GM10248 (cell line): ENCODE measurements around the gene KDM6B.

ENCODE experiments used
- CTCF ChIA-PET: fragments of 300-600 bp; sonication (Branson Sonifier 250); formaldehyde crosslinking; extraction: SDS; loops from one replicate; lab custom pipeline; 2021; ENCODE audit warnings: antibody characterized with exemption; lab: Yijun Ruan, JAX
- POLR2A ChIA-PET: fragments of 350-650 bp; sonication (Branson Sonifier 250); formaldehyde crosslinking; extraction: SDS; loops from one replicate; lab custom pipeline; 2020; ENCODE audit warnings: antibody characterized with exemption; lab: Yijun Ruan, JAX
- DNase-seq: peaks from one replicate; pipeline ENCODE4 v3.0.0; 2012; ENCODE audit errors: extremely low spot score
- TF ChIP-seq, protein P1 (sequence below): IDR thresholded peaks from 2 replicates; pipeline ENCODE4 v1.5.1; 2012; ENCODE audit warnings: mild to moderate bottlenecking, low read depth; ENCODE audit errors: extremely low read depth, missing control alignments, control extremely low read depth

The KDM6B gene

DNA sequence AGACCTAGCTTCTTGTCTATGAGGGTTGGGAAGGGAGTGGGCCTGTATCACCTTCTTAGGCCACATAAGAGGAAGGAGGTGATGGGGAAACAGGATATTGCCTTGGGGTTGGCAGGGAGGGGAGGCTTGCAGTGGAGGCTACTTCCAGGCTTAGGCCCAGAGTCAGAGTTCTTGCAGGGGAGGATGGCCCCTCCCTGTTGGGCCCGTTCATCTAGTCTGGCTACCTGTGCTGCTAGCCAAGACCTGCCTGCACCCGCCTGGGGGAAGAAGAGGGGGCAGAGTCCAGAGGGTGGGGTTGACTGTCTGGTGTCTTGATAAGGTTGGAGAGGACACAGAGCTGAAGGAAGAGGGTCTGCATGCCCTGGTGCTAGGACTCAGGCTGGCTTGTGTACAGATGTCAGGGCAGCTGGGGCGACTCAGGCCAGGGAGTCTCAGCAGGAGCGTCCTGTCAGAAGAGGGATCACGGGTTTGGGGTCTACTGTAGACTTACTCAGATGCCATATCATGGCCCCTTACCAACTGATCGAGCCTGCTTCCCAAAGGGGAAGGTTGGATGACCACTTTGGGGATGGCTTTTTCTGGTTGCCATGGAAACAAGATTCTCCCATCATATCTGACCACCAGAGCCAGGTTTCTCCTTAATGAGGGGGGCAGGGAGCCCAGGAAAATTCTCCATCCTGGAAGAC, 5.3 kb downstream of the KDM6B start:
- CTCF ChIA-PET: interaction anchor here (0.9 to 2.0 kb wide), 5 partner anchors 11 to 59 kb away, joined by 3 to 9 read pairs (median 6); partner anchors contain the start of gene NAA38
- no peak for DNase-seq
- POLR2A ChIA-PET: interaction anchor here (0.7 kb wide), 1 partner anchor 18 kb away, joined by 3 read pairs; the partner anchor contains the start of gene NAA38
- TF ChIP-seq, protein P1, sequence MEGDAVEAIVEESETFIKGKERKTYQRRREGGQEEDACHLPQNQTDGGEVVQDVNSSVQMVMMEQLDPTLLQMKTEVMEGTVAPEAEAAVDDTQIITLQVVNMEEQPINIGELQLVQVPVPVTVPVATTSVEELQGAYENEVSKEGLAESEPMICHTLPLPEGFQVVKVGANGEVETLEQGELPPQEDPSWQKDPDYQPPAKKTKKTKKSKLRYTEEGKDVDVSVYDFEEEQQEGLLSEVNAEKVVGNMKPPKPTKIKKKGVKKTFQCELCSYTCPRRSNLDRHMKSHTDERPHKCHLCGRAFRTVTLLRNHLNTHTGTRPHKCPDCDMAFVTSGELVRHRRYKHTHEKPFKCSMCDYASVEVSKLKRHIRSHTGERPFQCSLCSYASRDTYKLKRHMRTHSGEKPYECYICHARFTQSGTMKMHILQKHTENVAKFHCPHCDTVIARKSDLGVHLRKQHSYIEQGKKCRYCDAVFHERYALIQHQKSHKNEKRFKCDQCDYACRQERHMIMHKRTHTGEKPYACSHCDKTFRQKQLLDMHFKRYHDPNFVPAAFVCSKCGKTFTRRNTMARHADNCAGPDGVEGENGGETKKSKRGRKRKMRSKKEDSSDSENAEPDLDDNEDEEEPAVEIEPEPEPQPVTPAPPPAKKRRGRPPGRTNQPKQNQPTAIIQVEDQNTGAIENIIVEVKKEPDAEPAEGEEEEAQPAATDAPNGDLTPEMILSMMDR: no peak

DNA sequence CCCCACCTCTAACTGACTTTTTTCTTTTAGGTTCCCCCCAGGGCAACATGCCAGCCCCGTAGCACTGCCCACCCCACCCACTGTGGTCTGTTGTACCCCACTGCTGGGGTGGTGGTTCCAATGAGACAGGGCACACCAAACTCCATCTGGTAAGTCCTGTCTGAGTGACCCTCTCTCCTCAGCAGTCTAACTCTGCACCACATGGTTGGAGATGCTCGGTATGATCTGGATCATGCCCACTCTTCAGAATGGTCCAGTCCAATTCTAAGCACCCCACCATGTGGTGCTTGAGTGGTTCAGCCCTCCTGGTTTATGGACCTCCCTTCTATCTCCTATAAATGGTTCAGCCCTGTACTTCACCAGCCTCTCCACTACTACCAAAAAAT, 5.9 kb downstream of the KDM6B start:
- CTCF ChIA-PET: interaction anchor here (1.3 to 2.0 kb wide), 3 partner anchors 10 to 17 kb away, joined by 4 to 9 read pairs (median 6); partner anchors contain the start of gene NAA38
- TF ChIP-seq, protein P1: no peak
- POLR2A ChIA-PET: no interaction called here
- DNase-seq: no peak

DNA sequence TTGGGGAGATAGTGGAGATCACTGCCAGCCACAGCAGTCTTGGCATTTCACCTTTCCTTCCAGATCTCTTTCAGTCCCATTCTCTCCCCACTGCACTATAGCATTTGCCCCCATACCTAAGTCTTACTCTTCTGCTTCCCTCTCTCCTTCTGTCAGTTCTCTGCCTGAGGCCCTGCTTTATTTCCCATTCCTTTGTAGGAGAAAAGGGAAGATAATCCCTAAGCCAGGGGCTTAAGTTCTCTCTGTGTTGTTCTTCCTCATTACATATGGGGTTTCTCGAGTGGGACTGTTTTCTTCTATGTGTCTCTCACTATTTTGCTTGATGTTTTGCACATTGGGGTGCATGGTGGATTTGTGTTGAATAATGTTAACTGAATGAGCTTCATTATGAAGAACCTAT, 6.4 kb downstream of the KDM6B start:
- POLR2A ChIA-PET: no interaction called here
- no peak for DNase-seq
- TF ChIP-seq, protein P1: no peak
- CTCF ChIA-PET: interaction anchor here (1.0 to 2.0 kb wide), 6 partner anchors 10 to 97 kb away, joined by 3 to 9 read pairs (median 4); partner anchors contain the start of gene NAA38

DNA sequence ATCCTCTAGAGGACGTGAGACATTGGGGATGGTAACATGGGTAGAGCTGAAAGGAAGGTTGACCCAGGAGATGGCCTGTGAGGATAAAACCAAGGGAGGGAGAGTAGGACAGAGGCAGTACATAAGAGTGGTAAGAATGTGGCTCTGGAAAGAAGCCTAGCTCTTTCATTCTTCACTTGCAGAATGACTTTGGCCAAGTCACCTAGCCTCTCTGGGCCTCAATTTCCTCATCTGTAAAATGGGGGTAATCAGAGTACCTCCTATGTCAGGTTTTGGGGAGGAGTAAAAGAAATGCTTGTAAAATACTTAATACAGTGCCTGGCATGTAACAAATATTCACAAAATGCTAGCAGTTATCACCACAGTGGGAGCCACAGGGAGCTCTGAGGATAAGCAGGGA, 6.9 kb downstream of the KDM6B start:
- POLR2A ChIA-PET: no interaction called here
- TF ChIP-seq, protein P1: no peak
- DNase-seq: no peak
- CTCF ChIA-PET: interaction anchor here (1.0 to 2.0 kb wide), 6 partner anchors 9 to 98 kb away, joined by 3 to 9 read pairs (median 4); partner anchors contain the start of gene NAA38

DNA sequence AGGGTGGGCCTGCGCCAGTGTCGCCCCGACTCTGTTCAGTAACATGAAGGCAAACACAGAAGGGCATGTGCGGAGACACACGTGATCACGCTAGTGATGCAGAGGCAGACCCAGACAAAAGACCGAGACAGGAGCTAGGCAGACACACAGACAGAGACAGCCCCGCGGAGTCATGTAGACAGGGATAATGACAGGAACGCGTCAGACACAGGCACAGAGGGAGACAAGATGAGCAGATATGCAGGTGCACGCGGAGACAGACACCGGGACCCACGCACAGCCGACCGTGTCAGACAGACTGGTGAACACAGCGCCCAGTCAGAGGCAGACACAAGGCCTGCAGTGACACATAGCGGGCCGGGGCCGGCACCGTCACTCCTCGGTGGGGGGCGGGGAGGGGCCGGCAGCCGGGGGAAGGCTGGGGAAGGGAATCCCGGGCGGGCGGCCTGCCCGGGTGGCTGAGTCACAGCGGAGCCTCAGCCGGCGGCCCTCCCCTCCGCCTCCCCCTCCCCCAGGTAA, 7.4 kb downstream of the KDM6B start:
- POLR2A ChIA-PET: no interaction called here
- CTCF ChIA-PET: interaction anchor here (1.0 to 2.0 kb wide), 5 partner anchors 9 to 98 kb away, joined by 3 to 9 read pairs (median 6); partner anchors contain the start of gene NAA38
- TF ChIP-seq, protein P1: peak; percentile 18
- DNase-seq: no peak

DNA sequence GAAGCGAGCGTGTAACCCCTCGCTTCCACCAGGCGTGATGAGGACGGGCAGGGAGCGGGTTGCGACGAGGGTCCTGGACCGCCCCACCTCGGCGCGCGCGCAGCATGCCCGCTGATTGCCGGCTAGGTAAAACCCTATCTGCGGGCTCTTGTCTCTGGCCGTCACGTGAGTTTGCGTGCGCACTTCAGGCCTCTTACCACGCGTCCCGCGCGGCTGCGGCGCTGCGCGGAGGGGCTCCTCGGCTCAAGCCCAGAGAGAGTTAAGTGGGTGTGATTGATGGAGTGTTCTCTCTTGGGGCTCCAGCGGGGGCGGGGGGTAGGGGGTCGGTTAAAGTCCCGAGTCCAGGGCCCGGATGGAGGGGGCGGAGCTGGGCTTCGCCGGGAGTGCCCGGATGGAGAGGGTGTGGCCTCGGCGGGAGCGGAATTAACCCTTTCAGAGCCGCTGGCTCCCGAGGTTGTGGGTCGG, 7.9 kb downstream of the KDM6B start:
- TF ChIP-seq, protein P1: no peak
- ChIA-PET CTCF (interaction anchor here (1.5 kb wide), 1 partner anchor 99 kb away, joined by 8 read pairs; no protein-coding TSS in a partner anchor), POLR2A (interaction anchor here (1.7 kb wide), 1 partner anchor 15 kb away, joined by 6 read pairs; the partner anchor contains the start of gene NAA38)
- peak; percentile 78 for DNase-seq
